ENCODE results near the gene DDB1. TPM values are rescaled to one million over a fixed set of nuclear protein-coding genes. Genes with fewer than 3 reads are reported as not detected.

Gene DDB1
- total and polyA plus RNA-seq, 12 donors, result 165 to 885 (median 592) TPM

DNA sequence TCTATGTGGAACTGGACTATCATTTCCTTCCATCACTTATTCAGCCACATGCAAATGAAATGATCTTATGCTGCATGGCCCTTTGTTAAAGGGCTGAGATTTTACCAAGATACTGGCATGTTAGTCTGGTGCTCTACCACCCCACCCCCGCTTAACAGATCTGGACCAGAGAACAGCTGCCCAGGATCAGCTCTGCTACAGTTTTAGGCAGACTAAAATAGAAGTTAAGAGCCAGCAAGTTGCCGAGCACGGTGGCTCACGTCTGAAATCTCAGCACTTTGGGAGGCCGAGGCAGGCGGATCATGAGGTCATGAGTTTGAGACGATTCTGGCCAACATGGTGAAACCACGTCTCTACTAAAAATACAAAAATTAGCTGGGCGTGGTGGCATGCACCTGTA is 4.6 kb downstream of the DDB1 start:
- intact Hi-C loops (cut with DNase I), result no loop called here
- Histone ChIP-seq H3K4me1 (replicated peaks in 1 of 2) (peaks cover 58 to 76% of the 10 kb centered on the region in 2 donors), H3K4me3 (no peak overlapping the region), H3K9me3 (replicated peaks in 1 of 3) (no peaks in the 10 kb centered on the region), H3K27ac (peak overlapping the region in 4 of 5 donors; percentile 6 to 62 (median 34)), H3K27me3 (no peaks in the 10 kb centered on the region), H3K36me3 (replicated peaks in 1 of 2) (peaks cover 0 to 59% of the 10 kb centered on the region in 2 donors)
- DNase-seq, result no peak
- WGBS, 4 donors, result 74 to 85% (median 82%) methylated on average over 9 of the region's 9 CpGs
- TF ChIP-seq POLR2A (IDR thresholded peaks at IDR 0.05) (no peak), CTCF (IDR thresholded peaks at IDR 0.05) (no peak)

GRCh38 chr11:61327669-61328071 is 5.2 kb downstream of the DDB1 start:
- TF ChIP-seq POLR2A (IDR thresholded peaks at IDR 0.05), result no peak
- no peak for TF ChIP-seq CTCF (IDR thresholded peaks at IDR 0.05)
- H3K4me3 ChIP-seq, result no peak overlapping the region
- H3K27me3 ChIP-seq, result no peaks in the 10 kb centered on the region
- H3K36me3 ChIP-seq (replicated peaks in 1 of 2), result peaks cover 0 to 66% of the 10 kb centered on the region in 2 donors
- no peaks in the 10 kb centered on the region for H3K9me3 ChIP-seq (replicated peaks in 1 of 3)
- H3K27ac ChIP-seq, result peak overlapping the region in 4 of 5 donors; percentile 12 to 62 (median 46)
- H3K4me1 ChIP-seq (replicated peaks in 1 of 2), result peaks cover 57 to 76% of the 10 kb centered on the region in 2 donors
- intact Hi-C loops (cut with DNase I), result no loop called here
- no peak for DNase-seq

- Histone ChIP-seq H3K36me3 (replicated peaks in 1 of 2) (peaks cover 0 to 84% of the 10 kb centered on the region in 2 donors), H3K27ac (peak overlapping the region in 4 of 5 donors; percentile 15 to 62 (median 26)), H3K4me1 (replicated peaks in 1 of 2) (peaks cover 45 to 62% of the 10 kb centered on the region in 2 donors), H3K9me3 (replicated peaks in 1 of 3) (no peaks in the 10 kb centered on the region), H3K27me3 (no peaks in the 10 kb centered on the region), H3K4me3 (no peak overlapping the region)
- DNase-seq, result peak; percentile 34 to 85 (median 69)
- no peak for TF ChIP-seq POLR2A (IDR thresholded peaks at IDR 0.05)
- no peak for TF ChIP-seq CTCF (IDR thresholded peaks at IDR 0.05)
- 37 to 52% (median 41%) methylated on average over 2 of the region's 2 CpGs for WGBS, 4 donors
- intact Hi-C loops (cut with DNase I), result no loop called here
Measured at GRCh38 chr11:61325649-61326414, 7.1 kb downstream of the DDB1 start.

GRCh38 chr11:61315260-61315659 is 17.6 kb downstream of the DDB1 start:
- Histone ChIP-seq H3K4me3 (no peak overlapping the region), H3K27ac (peak overlapping the region in 1 of 5 donors; percentile 1), H3K4me1 (replicated peaks in 1 of 2) (peaks cover 0 to 4% of the 10 kb centered on the region in 2 donors), H3K9me3 (replicated peaks in 1 of 3) (no peaks in the 10 kb centered on the region), H3K27me3 (no peaks in the 10 kb centered on the region), H3K36me3 (replicated peaks in 1 of 2) (peaks cover 0 to 98% of the 10 kb centered on the region in 2 donors)
- peak in 3 of 7 donors; percentile 45 to 49 (median 46) for DNase-seq
- intact Hi-C loops (cut with DNase I), result no loop called here
- 41 to 54% (median 49%) methylated on average over 2 of the region's 2 CpGs for WGBS, 4 donors
- TF ChIP-seq POLR2A (IDR thresholded peaks at IDR 0.05) (no peak), CTCF (IDR thresholded peaks at IDR 0.05) (no peak)

Data from adrenal gland (tissue), 12 donors.